HG02884 (cell line): ENCODE results near the gene KIF27.
"Not testable (repeated sequence)": the region's sequence is repeated elsewhere in the genome, so short reads cannot be mapped to it uniquely, and the experiment has no call there.

ENCODE experiments used
- ATAC-seq: cut with Tn5 transposase; IDR thresholded peaks from one replicate; pipeline ENCODE4 v1.9.1; 2021; ENCODE audit warnings: mild to moderate bottlenecking, moderate library complexity; ENCODE audit not compliant: unreplicated experiment

Gene KIF27

GRCh38 chr9:83809213-83809612 is 112.0 kb downstream of the KIF27 start:
- not testable (repeated sequence) for ATAC-seq

GRCh38 chr9:83804454-83804853 is 116.8 kb downstream of the KIF27 start:
- ATAC-seq: not testable (repeated sequence)

- not testable (repeated sequence) for ATAC-seq
Measured at GRCh38 chr9:83803941-83804340, 117.3 kb downstream of the KIF27 start.

- no peak for ATAC-seq
Measured at GRCh38 chr9:83800236-83801033, 120.8 kb downstream of the KIF27 start.

DNA sequence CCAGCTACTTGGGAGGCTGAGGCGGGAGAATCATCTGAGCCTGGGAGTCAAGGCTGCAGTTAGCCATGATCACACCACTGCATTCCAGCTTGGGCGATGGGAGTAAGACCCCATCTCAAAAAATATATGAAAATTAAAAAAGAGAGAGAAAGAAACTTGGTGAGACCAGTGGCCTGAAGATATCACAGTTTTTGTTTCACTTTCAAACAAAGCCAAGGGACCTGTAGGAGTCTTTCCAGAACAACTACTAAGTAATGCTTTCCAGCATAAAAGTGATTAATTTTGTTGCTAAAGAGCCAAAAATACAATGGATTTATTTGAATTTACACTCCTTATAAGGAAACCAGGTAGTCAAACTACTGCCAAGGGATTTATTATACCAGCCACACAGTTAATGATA is 127.2 kb downstream of the KIF27 start:
- no peak for ATAC-seq

GRCh38 chr9:83792746-83793145 is 128.5 kb downstream of the KIF27 start:
- ATAC-seq: no peak
